Motor neuron (in vitro differentiated cells): Measurements from ENCODE around the gene DCX. TPM values are rescaled to one million over a fixed set of nuclear protein-coding genes. Genes with fewer than 3 reads are reported as not detected.
A peak's percentile ranks its signal among the peaks of the same experiment; 100 is the strongest.

ENCODE experiments used
- ATAC-seq, 8 experiments: fragments of 200-7000 bp; cut with Tn5 transposase; replicated peaks in 6 of 8; 2 replicates each; pipeline ENCODE4 v1.8.0; 2021; ENCODE audit warnings: mild to moderate bottlenecking in 8 of 8, moderate library complexity in 8 of 8
- H3K27ac ChIP-seq, 2 donors: fragments of 250-450 bp; sonication (Bioruptor Pico); 2 replicates each; pipeline ENCODE4 v1.9.0; 2021; ENCODE audit warnings: antibody characterized with exemption in 2 of 2, mild to moderate bottlenecking in 2 of 2, moderate library complexity in 1 of 2
- H3K4me1 ChIP-seq, 2 donors: fragments of 250-450 bp; sonication (Bioruptor Pico); replicated peaks in 1 of 2; 2 replicates each; pipeline ENCODE4 v1.6.1; 2021; ENCODE audit warnings: antibody characterized with exemption in 2 of 2, mild to moderate bottlenecking in 2 of 2, moderate library complexity in 1 of 2
- H3K4me3 ChIP-seq, 5 donors: fragments of 250-450 bp; sonication (Bioruptor Pico); 2 replicates each; pipeline ENCODE4 v1.9.0; 2021; ENCODE audit warnings: antibody characterized with exemption in 5 of 5, mild to moderate bottlenecking in 5 of 5, moderate library complexity in 4 of 5
- WGBS, 10 experiments: fragments of 450-650 bp; shearing (Covaris generic); methylation state at CpG; one replicate each; pipeline ENCODE4 v1.0.0; 2022; 5-methylcytosine and 5-hydroxymethylcytosine counted together
- in situ Hi-C, 9 experiments: fragments of 400-800 bp; cut with MboI; loops; one replicate each; pipeline ENCODE4 v1.15.0; 2021; ENCODE audit warnings: low sequenced_read_pairs in 9 of 9, low pct_unique_long_range_greater_than_20kb in 2 of 9; ENCODE audit not compliant: unreplicated experiment in 9 of 9
- total RNA-seq, 8 experiments: library from RNA; unstranded; fragments of 300-600 nt; gene quantifications; 2 replicates each; pipeline versions ENCODE4 v1.2.3 to v1.2.4, GENCODE V29; 2022

The DCX gene
- total RNA-seq, 8 experiments from 2014 or later, result 0.05 to 278 (median 208) TPM; not detected in 1

GRCh38 chrX:111395149-111395548 lies 16.8 kb downstream of the DCX start:
- no peak overlapping the region for H3K27ac ChIP-seq
- in situ Hi-C loops, result no loop called here
- ATAC-seq, result peak in 2 of 8 experiments; percentile 6
- no CpG with 5 or more reads among the region's 2 CpGs for WGBS, 10 experiments
- H3K4me3 ChIP-seq, result no peak overlapping the region
- H3K4me1 ChIP-seq, result peaks cover 8 to 40% of the 10 kb centered on the region in 2 donors

GRCh38 chrX:111394569-111394968 lies 17.4 kb downstream of the DCX start:
- H3K27ac ChIP-seq, result no peak overlapping the region
- ATAC-seq, result peak in 4 of 8 experiments; percentile 47 to 67 (median 62)
- H3K4me3 ChIP-seq, result no peak overlapping the region
- H3K4me1 ChIP-seq, result peaks cover 8 to 46% of the 10 kb centered on the region in 2 donors
- 0 to 43% methylated on average over 1 of the region's 1 CpG; no CpG with 5 or more reads in 8 of the 10 experiments for WGBS, 10 experiments
- in situ Hi-C loops, result no loop called here

- Histone ChIP-seq H3K4me3 (no peak overlapping the region), H3K4me1 (peaks cover 0 to 65% of the 10 kb centered on the region in 2 donors), H3K27ac (peak overlapping the region in 1 of 2 donors; percentile 23)
- in situ Hi-C loops, result no loop called here
- peak in 1 of 8 experiments; percentile 23 for ATAC-seq
- 0 to 56% (median 20%) methylated on average over 1 to 3 of the region's 3 CpGs; no CpG with 5 or more reads in 7 of the 10 experiments for WGBS, 10 experiments
Measured at GRCh38 chrX:111387470-111388070, 24.4 kb downstream of the DCX start.

GRCh38 chrX:111386615-111387233 lies 25.3 kb downstream of the DCX start:
- in situ Hi-C loops, result no loop called here
- Histone ChIP-seq H3K4me1 (peaks cover 0 to 66% of the 10 kb centered on the region in 2 donors), H3K27ac (peak overlapping the region; percentile 23 to 64), H3K4me3 (peak overlapping the region in 1 of 5 donors; percentile 5)
- peak in 5 of 8 experiments; percentile 77 to 87 (median 79) for ATAC-seq
- whole genome bisulfite sequencing, 10 experiments, result 56 to 65% methylated on average over 2 to 5 of the region's 5 CpGs; no CpG with 5 or more reads in 8 of the 10 experiments

- in situ Hi-C loops, result no loop called here
- 38% methylated on average over 1 of the region's 4 CpGs; no CpG with 5 or more reads in 9 of the 10 experiments for WGBS, 10 experiments
- H3K4me1 ChIP-seq, result peaks cover 0 to 73% of the 10 kb centered on the region in 2 donors
- peak overlapping the region in 1 of 5 donors; percentile 5 for H3K4me3 ChIP-seq
- peak overlapping the region; percentile 23 to 64 for H3K27ac ChIP-seq
- peak in 5 of 8 experiments; percentile 51 to 79 (median 75) for ATAC-seq
Measured at GRCh38 chrX:111386077-111386476, 25.9 kb downstream of the DCX start.

GRCh38 chrX:111382277-111382676 lies 29.7 kb downstream of the DCX start:
- ATAC-seq, result no peak
- H3K27ac ChIP-seq, result no peak overlapping the region
- in situ Hi-C loops, result no loop called here

GRCh38 chrX:111376897-111377578 lies 35.0 kb downstream of the DCX start:
- in situ Hi-C loops, result no loop called here
- 0 to 17% (median 5%) methylated on average over 1 to 6 of the region's 6 CpGs; no CpG with 5 or more reads in 6 of the 10 experiments for WGBS, 10 experiments
- ATAC-seq, result peak in 5 of 8 experiments; percentile 71 to 87 (median 84)
- Histone ChIP-seq H3K27ac (peak overlapping the region; percentile 53 to 72), H3K4me1 (peaks cover 23 to 65% of the 10 kb centered on the region in 2 donors), H3K4me3 (peak overlapping the region in 1 of 5 donors; percentile 9)

More at GRCh38 chrX:111382277-111382676, 29.7 kb downstream of the DCX start:
- H3K4me3 ChIP-seq, result no peak overlapping the region
- H3K4me1 ChIP-seq, result peaks cover 6 to 65% of the 10 kb centered on the region in 2 donors

- 0 to 58% (median 0%) methylated on average over 1 to 3 of the region's 3 CpGs; no CpG with 5 or more reads in 5 of the 10 experiments for WGBS, 10 experiments
- no peak for ATAC-seq
- in situ Hi-C loops, result no loop called here
- Histone ChIP-seq H3K4me3 (no peak overlapping the region), H3K4me1 (peaks cover 23 to 67% of the 10 kb centered on the region in 2 donors), H3K27ac (peak overlapping the region in 1 of 2 donors; percentile 72)
Measured at GRCh38 chrX:111376486-111376885, 35.5 kb downstream of the DCX start.

- 0 to 36% (median 5%) methylated on average over 1 to 2 of the region's 2 CpGs; no CpG with 5 or more reads in 6 of the 10 experiments for WGBS, 10 experiments
- in situ Hi-C loops, result no loop called here
- Histone ChIP-seq H3K4me1 (peaks cover 23 to 68% of the 10 kb centered on the region in 2 donors), H3K4me3 (no peak overlapping the region), H3K27ac (no peak overlapping the region)
- no peak for ATAC-seq
Measured at GRCh38 chrX:111375747-111376146, 36.2 kb downstream of the DCX start.

GRCh38 chrX:111372086-111372485 lies 39.9 kb downstream of the DCX start:
- Histone ChIP-seq H3K27ac (peak overlapping the region; percentile 61 to 88), H3K4me1 (peaks cover 22 to 76% of the 10 kb centered on the region in 2 donors), H3K4me3 (peak overlapping the region in 3 of 5 donors; percentile 8 to 17 (median 8))
- ATAC-seq, result peak in 5 of 8 experiments; percentile 90 to 96 (median 92)
- in situ Hi-C loops, result no loop called here
- WGBS, 10 experiments, result 0 to 40% (median 5%) methylated on average over 1 to 4 of the region's 5 CpGs; no CpG with 5 or more reads in 7 of the 10 experiments

GRCh38 chrX:111365770-111366325 lies 46.1 kb downstream of the DCX start:
- Histone ChIP-seq H3K4me3 (no peak overlapping the region), H3K27ac (no peak overlapping the region), H3K4me1 (peaks cover 4 to 35% of the 10 kb centered on the region in 2 donors)
- WGBS, 10 experiments, result 0 to 100% (median 89%) methylated on average over 1 to 2 of the region's 2 CpGs; no CpG with 5 or more reads in 4 of the 10 experiments
- ATAC-seq, result peak in 2 of 8 experiments; percentile 21 to 41
- in situ Hi-C loops, result no loop called here

GRCh38 chrX:111363741-111364140 lies 48.3 kb downstream of the DCX start:
- WGBS, 10 experiments, result 43 to 100% (median 67%) methylated on average over 1 to 3 of the region's 3 CpGs; no CpG with 5 or more reads in 6 of the 10 experiments
- in situ Hi-C loops, result no loop called here
- no peak overlapping the region for H3K4me3 ChIP-seq
- no peak overlapping the region for H3K27ac ChIP-seq
- ATAC-seq, result no peak
- H3K4me1 ChIP-seq, result peaks cover 0 to 16% of the 10 kb centered on the region in 2 donors
